GM12874 (cell line): Measurements from ENCODE around the gene ANXA2.

ENCODE experiments used
- TF ChIP-seq, protein P1 (sequence below): IDR thresholded peaks from 2 replicates; pipeline ENCODE4 v1.5.1; 2011; ENCODE audit warnings: low read depth, mild to moderate bottlenecking, control low read depth, low read length, moderate library complexity; ENCODE audit not compliant: insufficient read depth

Gene ANXA2

DNA sequence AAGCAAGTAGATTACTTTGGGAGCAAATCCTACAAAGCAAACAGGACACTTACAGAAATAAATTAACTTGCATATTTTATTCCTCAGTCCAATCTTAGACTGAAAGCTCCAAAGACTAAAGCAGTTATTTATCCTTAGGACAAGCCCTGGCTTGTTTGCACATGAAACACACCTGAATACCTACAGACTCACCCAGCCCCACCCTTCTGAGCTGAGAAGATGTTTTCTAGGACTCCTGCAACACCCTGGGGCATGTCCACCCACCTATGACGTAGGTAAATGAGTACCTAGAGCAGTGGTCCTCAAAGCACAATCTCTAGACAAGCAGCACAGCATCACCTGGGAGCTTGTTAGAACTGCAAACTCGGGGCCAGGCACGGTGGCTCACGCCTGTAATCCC is 80.8 kb downstream of the ANXA2 start:
- TF ChIP-seq, protein P1, sequence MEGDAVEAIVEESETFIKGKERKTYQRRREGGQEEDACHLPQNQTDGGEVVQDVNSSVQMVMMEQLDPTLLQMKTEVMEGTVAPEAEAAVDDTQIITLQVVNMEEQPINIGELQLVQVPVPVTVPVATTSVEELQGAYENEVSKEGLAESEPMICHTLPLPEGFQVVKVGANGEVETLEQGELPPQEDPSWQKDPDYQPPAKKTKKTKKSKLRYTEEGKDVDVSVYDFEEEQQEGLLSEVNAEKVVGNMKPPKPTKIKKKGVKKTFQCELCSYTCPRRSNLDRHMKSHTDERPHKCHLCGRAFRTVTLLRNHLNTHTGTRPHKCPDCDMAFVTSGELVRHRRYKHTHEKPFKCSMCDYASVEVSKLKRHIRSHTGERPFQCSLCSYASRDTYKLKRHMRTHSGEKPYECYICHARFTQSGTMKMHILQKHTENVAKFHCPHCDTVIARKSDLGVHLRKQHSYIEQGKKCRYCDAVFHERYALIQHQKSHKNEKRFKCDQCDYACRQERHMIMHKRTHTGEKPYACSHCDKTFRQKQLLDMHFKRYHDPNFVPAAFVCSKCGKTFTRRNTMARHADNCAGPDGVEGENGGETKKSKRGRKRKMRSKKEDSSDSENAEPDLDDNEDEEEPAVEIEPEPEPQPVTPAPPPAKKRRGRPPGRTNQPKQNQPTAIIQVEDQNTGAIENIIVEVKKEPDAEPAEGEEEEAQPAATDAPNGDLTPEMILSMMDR = no peak

DNA sequence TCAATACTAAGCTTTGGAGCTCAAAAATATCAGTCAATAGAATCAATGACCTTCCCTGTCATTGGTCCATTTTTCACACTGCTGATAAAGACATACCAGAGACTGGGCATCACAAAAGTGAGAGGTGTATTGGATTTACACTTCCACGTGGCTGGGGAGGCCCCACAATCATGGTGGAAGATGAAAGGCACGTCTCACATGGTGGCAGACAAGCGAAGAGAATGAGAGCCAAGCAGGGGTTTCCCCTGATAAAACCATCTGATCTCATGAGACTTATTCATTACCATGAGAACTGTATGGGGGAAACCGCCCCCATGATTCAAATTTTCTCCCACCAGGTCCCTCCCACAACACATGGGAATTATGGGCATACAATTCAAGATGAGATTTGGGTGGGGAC is 81.9 kb downstream of the ANXA2 start:
- TF ChIP-seq, protein P1 = no peak

DNA sequence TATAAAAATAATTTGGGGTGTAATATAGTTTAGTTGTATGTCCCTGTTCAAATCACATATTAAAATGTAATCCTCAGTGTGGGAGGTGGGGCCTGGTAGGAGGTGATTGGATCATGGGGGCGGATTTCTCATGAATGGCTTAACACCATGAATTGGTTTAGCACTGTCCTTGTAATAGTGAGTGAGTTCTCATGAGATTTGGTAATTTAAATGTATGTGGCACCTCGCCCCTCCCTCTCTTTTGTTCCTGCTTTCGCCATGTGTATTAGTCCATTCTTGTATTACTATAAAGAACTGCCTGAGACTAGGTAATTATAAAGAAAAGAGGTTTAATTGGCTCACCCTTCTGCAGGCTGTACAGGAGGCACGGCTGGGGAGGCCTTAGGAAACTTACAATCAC is 83.9 kb downstream of the ANXA2 start:
- TF ChIP-seq, protein P1 = no peak

DNA sequence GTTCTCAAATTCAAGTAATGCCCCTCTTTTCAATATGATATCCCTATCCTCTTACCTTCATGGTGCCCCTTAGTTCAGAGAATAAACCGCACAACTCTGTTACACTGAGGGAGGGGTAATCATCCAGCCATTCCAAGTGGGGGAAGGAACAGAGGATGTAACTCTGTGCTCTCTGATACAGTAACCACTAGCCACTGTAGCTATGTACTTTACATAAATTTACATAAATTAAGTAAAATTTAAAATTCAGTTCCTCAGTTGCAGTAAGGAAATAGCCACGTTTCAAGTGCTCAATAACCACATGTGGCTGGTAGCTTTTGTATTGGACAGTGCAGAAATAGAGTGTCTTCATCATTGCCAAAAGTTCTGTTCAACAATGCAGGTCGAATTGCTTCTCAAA is 90.8 kb downstream of the ANXA2 start:
- TF ChIP-seq, protein P1 = no peak

DNA sequence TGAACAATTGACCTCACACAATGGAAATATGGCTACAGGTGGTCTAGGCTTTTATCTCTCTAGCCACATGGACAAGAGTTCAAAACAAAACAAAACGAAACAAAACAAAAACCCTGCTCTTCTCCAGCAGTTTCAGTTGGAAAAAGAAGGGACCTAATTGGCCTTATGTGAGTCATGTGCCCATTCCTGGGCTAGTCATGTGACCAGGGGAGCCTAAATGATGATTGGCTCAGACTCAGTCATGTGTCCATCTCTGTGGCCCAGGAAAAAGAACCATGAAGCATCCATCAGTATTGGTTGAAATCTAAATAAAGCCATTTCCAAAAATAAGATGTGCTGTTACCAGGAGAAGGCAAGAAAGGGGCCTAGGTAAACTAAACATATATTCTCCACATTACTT is 96.8 kb downstream of the ANXA2 start:
- TF ChIP-seq, protein P1 = no peak

DNA sequence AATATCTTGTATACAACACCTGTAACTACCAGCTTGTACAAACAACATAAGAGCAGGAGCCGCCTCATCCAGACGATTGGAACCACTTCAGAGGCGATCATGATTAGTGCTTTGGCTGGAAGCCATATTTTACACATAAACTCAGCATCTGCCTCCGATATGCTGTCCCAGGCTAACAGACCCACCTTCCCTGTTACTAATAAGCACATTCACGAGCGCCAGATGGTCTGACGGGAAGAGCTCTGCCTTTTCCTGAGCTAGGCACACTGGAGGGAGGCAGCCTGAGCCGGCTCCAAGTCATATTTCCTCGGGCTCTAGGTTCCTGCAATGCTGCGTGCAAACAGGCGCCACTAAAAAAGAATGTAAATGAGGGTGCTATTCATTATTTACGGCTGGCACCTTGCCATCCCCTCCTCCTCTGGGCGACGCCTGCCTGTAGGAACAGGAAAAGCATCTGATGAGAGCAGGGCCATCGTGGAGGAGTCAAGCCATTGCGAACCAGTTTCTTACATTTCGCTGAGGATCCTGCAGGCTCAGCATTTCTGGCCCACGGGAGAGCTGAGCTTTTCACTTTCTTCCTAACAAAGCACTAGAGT is 98.2 kb downstream of the ANXA2 start:
- TF ChIP-seq, protein P1 = no peak
